Fibroblast of villous mesenchyme (primary cell): ENCODE measurements around the gene LBR. TPM values are rescaled to one million over a fixed set of nuclear protein-coding genes. Genes with fewer than 3 reads are reported as not detected.

Source experiments
- DNase-seq: peaks from one replicate; pipeline ENCODE4 v3.0.0-alpha.2; 2010; ENCODE audit warnings: low read depth
- H3K4me3 ChIP-seq: 2 replicates; pipeline ENCODE4 v1.5.1; 2011; ENCODE audit warnings: low read depth, mild to moderate bottlenecking, low read length
- total RNA-seq: library from RNA; depleted of rRNA; stranded (reverse); fragments of >200 nt; gene quantifications from 2 replicates; pipeline ENCODE4 v1.2.3, GENCODE V29; 2012
- TF ChIP-seq, protein P1 (sequence below): IDR thresholded peaks from 2 replicates; pipeline ENCODE4 v1.5.1; 2012; ENCODE audit warnings: low read depth, mild to moderate bottlenecking, low read length; ENCODE audit not compliant: insufficient read depth

LBR gene
- total RNA-seq, 1 donor, result 55.7 TPM

- DNase-seq, result no peak
- H3K4me3 ChIP-seq, result no peak overlapping the region
- TF ChIP-seq, protein P1, sequence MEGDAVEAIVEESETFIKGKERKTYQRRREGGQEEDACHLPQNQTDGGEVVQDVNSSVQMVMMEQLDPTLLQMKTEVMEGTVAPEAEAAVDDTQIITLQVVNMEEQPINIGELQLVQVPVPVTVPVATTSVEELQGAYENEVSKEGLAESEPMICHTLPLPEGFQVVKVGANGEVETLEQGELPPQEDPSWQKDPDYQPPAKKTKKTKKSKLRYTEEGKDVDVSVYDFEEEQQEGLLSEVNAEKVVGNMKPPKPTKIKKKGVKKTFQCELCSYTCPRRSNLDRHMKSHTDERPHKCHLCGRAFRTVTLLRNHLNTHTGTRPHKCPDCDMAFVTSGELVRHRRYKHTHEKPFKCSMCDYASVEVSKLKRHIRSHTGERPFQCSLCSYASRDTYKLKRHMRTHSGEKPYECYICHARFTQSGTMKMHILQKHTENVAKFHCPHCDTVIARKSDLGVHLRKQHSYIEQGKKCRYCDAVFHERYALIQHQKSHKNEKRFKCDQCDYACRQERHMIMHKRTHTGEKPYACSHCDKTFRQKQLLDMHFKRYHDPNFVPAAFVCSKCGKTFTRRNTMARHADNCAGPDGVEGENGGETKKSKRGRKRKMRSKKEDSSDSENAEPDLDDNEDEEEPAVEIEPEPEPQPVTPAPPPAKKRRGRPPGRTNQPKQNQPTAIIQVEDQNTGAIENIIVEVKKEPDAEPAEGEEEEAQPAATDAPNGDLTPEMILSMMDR, result no peak
Observed at GRCh38 chr1:225423518-225423855, 4.4 kb downstream of the LBR start.

DNA sequence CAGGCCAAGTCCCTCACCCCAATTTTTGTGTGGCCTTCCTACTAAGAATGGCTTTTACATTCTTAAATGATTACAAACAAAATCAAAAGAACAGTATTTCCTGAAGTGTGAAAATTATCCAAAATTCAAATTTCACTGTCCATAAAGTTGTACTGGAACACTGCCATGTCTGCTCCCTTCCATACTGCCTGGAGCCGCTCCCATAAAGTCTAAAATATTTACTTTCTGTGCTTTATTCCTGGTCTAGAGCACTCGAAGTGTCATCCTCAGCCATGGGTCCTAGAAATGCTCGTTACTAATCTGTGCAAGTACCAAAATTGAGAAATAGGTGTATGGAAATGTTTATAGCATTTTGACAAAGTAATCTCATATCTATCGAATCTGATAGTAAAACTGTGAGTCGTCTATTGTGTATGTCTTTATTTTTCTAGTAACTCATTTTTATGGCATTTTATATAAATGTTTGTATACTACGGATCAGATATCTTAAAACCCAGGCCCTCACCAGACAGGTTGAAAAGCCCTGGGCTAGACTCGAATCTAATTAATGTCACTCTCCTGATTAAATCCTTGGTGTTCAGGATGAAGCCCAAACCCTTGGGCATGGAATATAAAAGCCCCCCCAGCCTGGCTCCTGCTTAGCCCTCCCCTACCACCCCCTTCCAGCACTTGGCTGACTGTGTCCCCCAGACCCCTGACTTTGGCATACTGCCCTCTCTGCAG is 4.9 kb downstream of the LBR start:
- no peak for DNase-seq
- TF ChIP-seq, protein P1, result no peak
- H3K4me3 ChIP-seq, result no peak overlapping the region

DNA sequence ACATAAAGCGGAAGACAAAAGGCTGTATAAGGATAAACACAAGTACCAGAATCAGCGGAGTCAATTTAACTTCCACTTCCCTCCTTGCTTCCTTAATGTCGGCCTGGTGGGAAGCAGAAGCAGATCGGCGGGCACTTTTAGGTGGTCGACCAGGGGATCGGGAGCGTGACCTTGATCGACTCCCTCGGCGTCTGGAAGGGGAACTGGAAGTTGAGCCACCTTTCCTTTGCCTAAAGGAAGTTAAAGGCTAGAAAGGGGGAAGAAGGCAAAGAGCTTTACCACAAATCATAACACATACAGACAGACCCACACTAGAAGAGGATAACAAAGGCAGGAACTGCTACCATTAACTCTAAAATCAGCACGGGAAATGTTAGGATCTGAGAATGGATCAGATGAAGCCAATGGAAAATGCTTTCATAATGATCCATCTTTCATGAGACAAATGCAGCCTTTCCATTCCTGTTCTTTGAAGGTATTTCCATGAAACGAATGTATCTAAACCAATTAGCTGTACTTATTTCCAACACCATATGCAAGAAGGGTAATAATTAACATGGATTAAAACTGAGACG is 5.7 kb downstream of the LBR start:
- DNase-seq, result no peak
- TF ChIP-seq, protein P1, result no peak
- no peak overlapping the region for H3K4me3 ChIP-seq

DNA sequence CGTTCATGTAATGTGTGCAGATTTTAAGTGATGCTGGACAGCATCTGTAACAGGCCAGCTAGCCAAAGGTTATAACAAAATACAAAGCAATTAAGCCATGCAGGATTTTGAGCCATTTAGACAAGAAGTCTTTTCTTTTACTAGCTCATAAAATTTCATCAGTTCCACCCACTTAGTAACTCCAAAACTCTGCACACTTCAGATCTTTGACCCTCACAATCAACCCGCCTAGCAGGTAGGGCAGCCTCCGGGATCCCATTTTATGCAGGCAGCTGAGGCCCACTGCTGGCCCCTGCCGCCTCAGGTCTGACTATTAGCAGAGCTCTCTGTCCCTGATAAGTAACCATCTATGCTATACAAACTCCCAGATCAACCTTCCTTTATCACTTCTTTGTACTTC is 9.2 kb downstream of the LBR start:
- TF ChIP-seq, protein P1, result no peak
- DNase-seq, result no peak
- no peak overlapping the region for H3K4me3 ChIP-seq

- H3K4me3 ChIP-seq, result no peak overlapping the region
- no peak for DNase-seq
- TF ChIP-seq, protein P1, result no peak
Observed at GRCh38 chr1:225418059-225418458, 9.8 kb downstream of the LBR start.

GRCh38 chr1:225415967-225416745 is 11.7 kb downstream of the LBR start:
- peak; percentile 55 for DNase-seq
- H3K4me3 ChIP-seq, result no peak overlapping the region
- TF ChIP-seq, protein P1, result no peak
